Measurements from ENCODE around the gene ZNF358. TPM values are rescaled to one million over a fixed set of nuclear protein-coding genes. Genes with fewer than 3 reads are reported as not detected.

The ZNF358 gene
- total RNA-seq, 4 donors from 2014 or later, result 77.1 to 124 (median 95.3) TPM

DNA sequence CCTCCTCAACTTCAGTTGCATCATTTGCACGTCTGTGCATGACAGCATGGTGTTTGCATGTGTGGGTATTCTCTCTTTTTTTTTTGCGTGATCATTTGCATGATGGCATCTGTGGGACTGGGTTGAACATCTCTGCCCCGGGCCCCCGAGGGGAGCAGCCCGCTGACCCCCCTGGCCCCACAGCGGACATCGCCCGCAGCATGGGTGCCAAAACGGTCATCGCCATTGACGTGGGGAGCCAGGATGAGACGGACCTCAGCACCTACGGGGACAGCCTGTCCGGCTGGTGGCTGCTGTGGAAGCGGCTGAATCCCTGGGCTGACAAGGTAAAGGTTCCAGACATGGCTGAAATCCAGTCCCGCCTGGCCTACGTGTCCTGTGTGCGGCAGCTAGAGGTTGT is 42.8 kb downstream of the ZNF358 start:
- no peaks in the 10 kb centered on the region for H3K9me3 ChIP-seq
- no peak overlapping the region for H3K27ac ChIP-seq
- H3K4me3 ChIP-seq, result no peak overlapping the region
- no peaks in the 10 kb centered on the region for H3K4me1 ChIP-seq
- DNase-seq, result no peak
- H3K27me3 ChIP-seq, result no peaks in the 10 kb centered on the region
- peaks cover 0 to 78% (median 4%) of the 10 kb centered on the region in 3 donors for H3K36me3 ChIP-seq
- TF ChIP-seq CTCF (IDR thresholded peaks at IDR 0.05), result no peak
- no peak for TF ChIP-seq POLR2A (IDR thresholded peaks at IDR 0.05)

DNA sequence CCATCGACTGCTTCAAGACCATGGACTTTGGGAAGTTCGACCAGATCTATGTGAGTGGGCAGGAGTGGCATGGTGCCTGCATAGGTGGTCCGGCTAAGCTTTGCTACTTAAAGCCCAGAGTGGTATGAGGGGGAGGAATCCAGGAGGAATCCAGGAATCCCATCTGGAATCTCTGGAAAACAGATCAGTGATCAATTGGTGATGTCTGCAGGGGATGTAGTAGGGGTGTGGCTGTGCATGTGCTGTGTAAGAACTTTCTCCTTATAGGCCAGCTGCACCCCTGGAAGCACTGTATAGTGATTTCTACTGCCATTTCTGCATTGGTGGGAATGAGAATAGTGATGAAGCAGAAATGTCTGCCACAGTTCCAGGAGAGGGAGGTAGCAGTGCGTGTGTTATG is 43.2 kb downstream of the ZNF358 start:
- no peak for DNase-seq
- no peak overlapping the region for H3K27ac ChIP-seq
- H3K4me1 ChIP-seq, result no peaks in the 10 kb centered on the region
- no peaks in the 10 kb centered on the region for H3K9me3 ChIP-seq
- TF ChIP-seq CTCF (IDR thresholded peaks at IDR 0.05), result no peak
- no peak for TF ChIP-seq POLR2A (IDR thresholded peaks at IDR 0.05)
- peaks cover 0 to 73% (median 4%) of the 10 kb centered on the region in 3 donors for H3K36me3 ChIP-seq
- H3K4me3 ChIP-seq, result no peak overlapping the region
- no peaks in the 10 kb centered on the region for H3K27me3 ChIP-seq

DNA sequence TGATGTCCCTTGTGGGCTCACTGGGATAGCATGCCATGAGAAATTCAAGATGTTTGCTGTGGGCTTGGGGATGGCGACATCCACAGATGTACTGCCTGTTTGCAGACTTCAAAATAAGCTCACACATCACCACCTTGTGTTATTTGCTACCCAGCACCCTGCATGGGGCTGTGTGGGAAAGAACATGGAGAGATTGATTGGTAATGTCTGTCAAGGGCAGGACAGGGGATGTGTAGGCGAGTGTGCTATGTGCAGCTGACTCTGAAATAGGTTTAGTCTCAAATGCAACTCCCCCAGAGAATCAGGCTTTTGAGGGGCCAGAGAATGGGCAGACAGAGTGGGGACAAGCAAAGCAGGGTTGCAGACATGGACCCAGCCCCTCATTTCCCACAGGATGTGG is 44.4 kb downstream of the ZNF358 start:
- Histone ChIP-seq H3K36me3 (peaks cover 0 to 62% (median 4%) of the 10 kb centered on the region in 3 donors), H3K9me3 (no peaks in the 10 kb centered on the region), H3K4me1 (no peaks in the 10 kb centered on the region), H3K27ac (no peak overlapping the region), H3K4me3 (no peak overlapping the region), H3K27me3 (no peaks in the 10 kb centered on the region)
- TF ChIP-seq CTCF (IDR thresholded peaks at IDR 0.05) (no peak), POLR2A (IDR thresholded peaks at IDR 0.05) (no peak)
- no peak for DNase-seq

- Histone ChIP-seq H3K4me1 (no peaks in the 10 kb centered on the region), H3K27ac (no peak overlapping the region), H3K4me3 (no peak overlapping the region), H3K27me3 (no peaks in the 10 kb centered on the region), H3K9me3 (no peaks in the 10 kb centered on the region), H3K36me3 (peaks cover 0 to 51% (median 4%) of the 10 kb centered on the region in 3 donors)
- no peak for DNase-seq
- TF ChIP-seq POLR2A (IDR thresholded peaks at IDR 0.05) (no peak), CTCF (IDR thresholded peaks at IDR 0.05) (no peak)
Observed at GRCh38 chr19:7561325-7561724, 45.4 kb downstream of the ZNF358 start.

DNA sequence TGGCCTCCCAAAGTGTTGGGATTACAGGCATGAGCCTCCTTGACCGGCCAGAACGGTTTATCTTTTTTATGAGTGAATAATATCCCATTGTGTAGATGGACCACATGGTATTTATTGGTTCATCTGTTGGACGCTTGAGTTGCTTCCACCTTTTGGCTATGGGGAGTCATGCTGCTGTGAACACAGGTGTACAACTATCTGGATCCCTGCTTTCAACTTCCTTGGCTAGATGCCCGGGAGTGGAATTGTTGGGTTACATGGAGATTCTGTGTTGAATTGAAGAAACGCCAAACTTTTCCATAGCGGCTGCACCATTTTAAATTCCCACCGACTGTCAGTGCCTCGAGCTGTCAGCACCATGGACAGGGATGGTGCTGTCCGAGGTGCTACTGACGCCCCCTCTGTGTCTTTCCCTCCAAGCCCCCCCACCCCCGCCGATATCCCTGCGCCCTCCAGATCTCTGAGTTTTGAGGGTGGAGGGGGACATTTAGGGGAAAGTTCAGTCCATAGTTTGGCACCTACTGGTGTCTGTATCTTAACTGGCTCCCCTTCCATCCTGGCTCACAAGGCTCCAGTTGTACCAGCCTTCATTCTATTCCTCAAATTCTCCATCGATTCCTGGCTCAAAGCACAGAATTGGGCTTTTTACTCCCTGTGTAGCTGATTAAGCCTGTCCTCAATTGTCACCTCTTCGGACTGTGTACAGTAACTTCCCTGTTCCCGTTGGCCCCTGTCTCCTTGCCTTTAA is 46.9 kb downstream of the ZNF358 start:
- no peak for DNase-seq
- Histone ChIP-seq H3K36me3 (peaks cover 0 to 36% (median 3%) of the 10 kb centered on the region in 3 donors), H3K4me1 (no peaks in the 10 kb centered on the region), H3K9me3 (no peaks in the 10 kb centered on the region), H3K27me3 (no peaks in the 10 kb centered on the region), H3K4me3 (no peak overlapping the region), H3K27ac (no peak overlapping the region)
- TF ChIP-seq POLR2A (IDR thresholded peaks at IDR 0.05) (no peak), CTCF (IDR thresholded peaks at IDR 0.05) (no peak)
